ENCODE data around the gene LPP. TPM values are rescaled to one million over a fixed set of nuclear protein-coding genes. Genes with fewer than 3 reads are reported as not detected.

Gene LPP
- total RNA-seq, 4 donors from 2014 or later, result 183 to 293 (median 242) TPM

- WGBS, 2 donors, result 93 to 100% methylated on average over 1 of the region's 1 CpG
- Histone ChIP-seq H3K36me3 (peaks cover 0 to 18% (median 0%) of the 10 kb centered on the region in 3 donors), H3K27ac (no peak overlapping the region), H3K4me1 (peaks cover 0 to 6% (median 0%) of the 10 kb centered on the region in 4 donors), H3K4me3 (no peak overlapping the region), H3K27me3 (no peaks in the 10 kb centered on the region), H3K9me3 (no peaks in the 10 kb centered on the region)
- no peak for DNase-seq (ENCODE audit: low spot score in 2 of 2)
- TF ChIP-seq POLR2A (IDR thresholded peaks at IDR 0.05), result no peak
- TF ChIP-seq CTCF (IDR thresholded peaks at IDR 0.05), result no peak
- TF ChIP-seq EP300 (IDR thresholded peaks at IDR 0.05), result no peak
Observed at GRCh38 chr3:188764609-188765008, 610.7 kb downstream of the LPP start.

- no peak for DNase-seq (ENCODE audit: low spot score in 2 of 2)
- peaks cover 0 to 8% (median 0%) of the 10 kb centered on the region in 4 donors for H3K4me1 ChIP-seq
- no peaks in the 10 kb centered on the region for H3K27me3 ChIP-seq
- H3K4me3 ChIP-seq, result no peak overlapping the region
- H3K9me3 ChIP-seq, result no peaks in the 10 kb centered on the region
- 91% methylated on average over 3 of the region's 3 CpGs for WGBS, 2 donors
- TF ChIP-seq EP300 (IDR thresholded peaks at IDR 0.05) (no peak), CTCF (IDR thresholded peaks at IDR 0.05) (no peak), POLR2A (IDR thresholded peaks at IDR 0.05) (no peak)
- no peak overlapping the region for H3K27ac ChIP-seq
- no peaks in the 10 kb centered on the region for H3K36me3 ChIP-seq
Observed at GRCh38 chr3:188769831-188770230, 615.9 kb downstream of the LPP start.

DNA sequence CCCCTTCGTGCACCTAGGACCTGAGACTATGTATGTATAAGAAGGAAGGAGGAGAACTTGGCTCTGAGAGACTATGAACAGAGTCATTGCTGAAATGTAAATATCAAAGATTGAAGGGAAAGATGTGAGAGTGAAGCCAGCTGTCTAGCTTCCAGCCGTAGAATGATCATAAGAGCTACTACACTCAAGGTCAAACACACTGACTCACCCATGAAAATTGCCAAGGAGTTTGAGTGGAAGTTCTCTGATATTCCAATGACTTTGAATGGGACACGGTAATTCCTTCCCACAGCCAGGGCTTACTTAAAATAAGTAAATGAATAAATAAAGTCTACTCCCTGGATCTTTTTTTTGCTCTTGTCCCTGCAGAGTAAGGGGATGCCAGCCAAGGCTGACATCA lies 618.9 kb downstream of the LPP start:
- Histone ChIP-seq H3K9me3 (no peaks in the 10 kb centered on the region), H3K4me3 (no peak overlapping the region), H3K36me3 (no peaks in the 10 kb centered on the region), H3K27ac (no peak overlapping the region), H3K27me3 (no peaks in the 10 kb centered on the region), H3K4me1 (peaks cover 0 to 11% (median 0%) of the 10 kb centered on the region in 4 donors)
- 52 to 57% methylated on average over 3 of the region's 3 CpGs for WGBS, 2 donors
- no peak for DNase-seq (ENCODE audit: low spot score in 2 of 2)
- TF ChIP-seq EP300 (IDR thresholded peaks at IDR 0.05) (no peak), CTCF (IDR thresholded peaks at IDR 0.05) (no peak), POLR2A (IDR thresholded peaks at IDR 0.05) (no peak)

- Histone ChIP-seq H3K27me3 (no peaks in the 10 kb centered on the region), H3K36me3 (no peaks in the 10 kb centered on the region), H3K27ac (no peak overlapping the region), H3K4me1 (peaks cover 0 to 35% (median 18%) of the 10 kb centered on the region in 4 donors), H3K9me3 (no peaks in the 10 kb centered on the region), H3K4me3 (no peak overlapping the region)
- 73 to 80% methylated on average over 3 of the region's 3 CpGs for WGBS, 2 donors
- no peak for DNase-seq (ENCODE audit: low spot score in 2 of 2)
- TF ChIP-seq EP300 (IDR thresholded peaks at IDR 0.05) (no peak), CTCF (IDR thresholded peaks at IDR 0.05) (no peak), POLR2A (IDR thresholded peaks at IDR 0.05) (no peak)
Observed at GRCh38 chr3:188775412-188775811, 621.5 kb downstream of the LPP start.

- TF ChIP-seq POLR2A (IDR thresholded peaks at IDR 0.05) (no peak), EP300 (IDR thresholded peaks at IDR 0.05) (no peak), CTCF (IDR thresholded peaks at IDR 0.05) (no peak)
- H3K9me3 ChIP-seq, result no peaks in the 10 kb centered on the region
- 52 to 59% methylated on average over 1 of the region's 1 CpG for WGBS, 2 donors
- no peaks in the 10 kb centered on the region for H3K27me3 ChIP-seq
- no peak overlapping the region for H3K4me3 ChIP-seq
- H3K36me3 ChIP-seq, result no peaks in the 10 kb centered on the region
- peaks cover 0 to 45% (median 25%) of the 10 kb centered on the region in 4 donors for H3K4me1 ChIP-seq
- H3K27ac ChIP-seq, result no peak overlapping the region
- DNase-seq (ENCODE audit: low spot score in 2 of 2), result no peak
Observed at GRCh38 chr3:188776447-188776846, 622.5 kb downstream of the LPP start.

All from tibial nerve (tissue), 4 donors.